ENCODE data around the gene CEACAM8.
"Not testable (repeated sequence)": the region's sequence is repeated elsewhere in the genome, so short reads cannot be mapped to it uniquely, and the experiment has no call there.

Gene CEACAM8

DNA sequence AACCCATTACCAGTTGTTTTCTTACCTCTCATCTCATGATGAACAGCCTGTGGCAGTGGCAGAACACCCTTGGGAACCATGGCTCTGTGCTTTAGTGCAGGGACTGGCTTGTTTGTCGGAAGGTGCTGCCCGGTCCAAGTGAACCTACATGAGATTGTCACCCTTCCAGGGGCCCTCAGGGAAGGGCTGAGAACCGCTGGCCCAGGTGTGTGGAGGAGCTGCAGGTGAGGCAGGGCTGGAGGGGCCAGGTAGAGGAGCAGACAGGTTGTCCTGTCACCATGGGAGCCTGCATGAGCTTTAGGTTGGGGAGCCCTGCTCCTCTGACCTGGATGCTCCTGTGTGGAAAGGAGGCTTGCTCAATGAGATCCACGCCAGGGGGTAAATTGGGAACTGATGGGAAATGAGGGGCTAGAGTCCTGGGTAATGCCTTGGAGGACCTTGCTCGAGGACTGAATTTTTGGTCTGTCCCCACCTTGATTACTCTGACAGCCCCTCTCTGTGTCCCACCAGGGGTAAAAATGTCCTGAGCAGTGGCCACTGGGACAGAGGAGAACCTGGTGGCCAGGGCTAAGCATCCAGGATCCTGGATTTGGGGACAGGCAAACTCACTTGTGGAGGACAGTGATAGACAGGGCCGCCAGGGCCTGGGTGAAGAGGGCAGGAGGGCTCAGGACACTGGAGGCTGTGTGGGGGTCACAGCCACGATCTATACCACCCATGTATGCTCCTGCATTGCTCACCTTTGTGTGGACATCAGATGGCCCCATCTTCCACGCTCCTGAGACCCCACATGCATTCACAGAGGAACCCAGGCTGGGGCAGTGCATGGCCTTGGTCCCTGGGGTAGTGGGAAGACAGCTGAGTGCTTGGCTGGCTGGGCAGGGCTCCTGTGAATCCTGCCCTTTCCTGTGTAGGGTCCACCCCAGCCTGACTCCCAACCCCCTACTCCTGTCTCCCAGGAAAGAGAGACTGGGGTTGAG is 42.3 kb downstream of the CEACAM8 start:
- H3K27me3 ChIP-seq (ENCODE audit: control insufficient read depth in 1 of 2, insufficient read depth in 2 of 2, low read length in 2 of 2) = peaks cover 0 to 5% of the 10 kb centered on the region in 2 donors
- H3K36me3 ChIP-seq (ENCODE audit: insufficient read depth, low read length) = no peaks in the 10 kb centered on the region
- H3K4me1 ChIP-seq (ENCODE audit: insufficient read depth, low read length) = no peaks in the 10 kb centered on the region
- no peaks in the 10 kb centered on the region for H3K9me3 ChIP-seq (ENCODE audit: low read length)
- H3K27ac ChIP-seq (ENCODE audit: low read depth, low read length) = no peak overlapping the region
- H3K9ac ChIP-seq (ENCODE audit: low read length) = no peak overlapping the region
- H3K4me3 ChIP-seq (ENCODE audit: low read depth in 1 of 2, low read length in 2 of 2) = no peak overlapping the region

GRCh38 chr19:42550521-42550920 is 44.2 kb downstream of the CEACAM8 start:
- not testable (repeated sequence) for H3K9ac ChIP-seq (ENCODE audit: low read length); H3K36me3 ChIP-seq (ENCODE audit: insufficient read depth, low read length); H3K4me1 ChIP-seq (ENCODE audit: insufficient read depth, low read length); H3K27ac ChIP-seq (ENCODE audit: low read depth, low read length); H3K4me3 ChIP-seq (ENCODE audit: low read depth in 1 of 2, low read length in 2 of 2); H3K27me3 ChIP-seq (ENCODE audit: control insufficient read depth in 1 of 2, insufficient read depth in 2 of 2, low read length in 2 of 2); H3K9me3 ChIP-seq (ENCODE audit: low read length)

GRCh38 chr19:42549067-42549466 is 45.7 kb downstream of the CEACAM8 start:
- not testable (repeated sequence) for H3K36me3 ChIP-seq (ENCODE audit: insufficient read depth, low read length); H3K27ac ChIP-seq (ENCODE audit: low read depth, low read length); H3K4me1 ChIP-seq (ENCODE audit: insufficient read depth, low read length)

GRCh38 chr19:42548552-42548951 is 46.2 kb downstream of the CEACAM8 start:
- no peaks in the 10 kb centered on the region for H3K27me3 ChIP-seq (ENCODE audit: control insufficient read depth in 1 of 2, insufficient read depth in 2 of 2, low read length in 2 of 2)
- no peaks in the 10 kb centered on the region for H3K9me3 ChIP-seq (ENCODE audit: low read length)
- H3K4me3 ChIP-seq (ENCODE audit: low read depth in 1 of 2, low read length in 2 of 2) = no peak overlapping the region
- no peak overlapping the region for H3K9ac ChIP-seq (ENCODE audit: low read length)
- no peaks in the 10 kb centered on the region for H3K36me3 ChIP-seq (ENCODE audit: insufficient read depth, low read length)
- H3K4me1 ChIP-seq (ENCODE audit: insufficient read depth, low read length) = no peaks in the 10 kb centered on the region
- H3K27ac ChIP-seq (ENCODE audit: low read depth, low read length) = no peak overlapping the region

More at GRCh38 chr19:42549067-42549466, 45.7 kb downstream of the CEACAM8 start:
- H3K9me3 ChIP-seq (ENCODE audit: low read length); H3K9ac ChIP-seq (ENCODE audit: low read length); H3K4me3 ChIP-seq (ENCODE audit: low read depth in 1 of 2, low read length in 2 of 2); H3K27me3 ChIP-seq (ENCODE audit: control insufficient read depth in 1 of 2, insufficient read depth in 2 of 2, low read length in 2 of 2): not testable (repeated sequence)

GRCh38 chr19:42547929-42548328 is 46.8 kb downstream of the CEACAM8 start:
- Histone ChIP-seq H3K9ac (ENCODE audit: low read length) (no peak overlapping the region), H3K4me1 (ENCODE audit: insufficient read depth, low read length) (no peaks in the 10 kb centered on the region), H3K9me3 (ENCODE audit: low read length) (no peaks in the 10 kb centered on the region), H3K4me3 (ENCODE audit: low read depth in 1 of 2, low read length in 2 of 2) (no peak overlapping the region), H3K27me3 (ENCODE audit: control insufficient read depth in 1 of 2, insufficient read depth in 2 of 2, low read length in 2 of 2) (no peaks in the 10 kb centered on the region), H3K27ac (ENCODE audit: low read depth, low read length) (no peak overlapping the region), H3K36me3 (ENCODE audit: insufficient read depth, low read length) (no peaks in the 10 kb centered on the region)

- Histone ChIP-seq H3K36me3 (ENCODE audit: insufficient read depth, low read length) (no peaks in the 10 kb centered on the region), H3K27ac (ENCODE audit: low read depth, low read length) (no peak overlapping the region), H3K27me3 (ENCODE audit: control insufficient read depth in 1 of 2, insufficient read depth in 2 of 2, low read length in 2 of 2) (no peaks in the 10 kb centered on the region), H3K9ac (ENCODE audit: low read length) (no peak overlapping the region), H3K4me3 (ENCODE audit: low read depth in 1 of 2, low read length in 2 of 2) (no peak overlapping the region), H3K9me3 (ENCODE audit: low read length) (no peaks in the 10 kb centered on the region), H3K4me1 (ENCODE audit: insufficient read depth, low read length) (no peaks in the 10 kb centered on the region)
Observed at GRCh38 chr19:42546831-42547500, 47.8 kb downstream of the CEACAM8 start.

DNA sequence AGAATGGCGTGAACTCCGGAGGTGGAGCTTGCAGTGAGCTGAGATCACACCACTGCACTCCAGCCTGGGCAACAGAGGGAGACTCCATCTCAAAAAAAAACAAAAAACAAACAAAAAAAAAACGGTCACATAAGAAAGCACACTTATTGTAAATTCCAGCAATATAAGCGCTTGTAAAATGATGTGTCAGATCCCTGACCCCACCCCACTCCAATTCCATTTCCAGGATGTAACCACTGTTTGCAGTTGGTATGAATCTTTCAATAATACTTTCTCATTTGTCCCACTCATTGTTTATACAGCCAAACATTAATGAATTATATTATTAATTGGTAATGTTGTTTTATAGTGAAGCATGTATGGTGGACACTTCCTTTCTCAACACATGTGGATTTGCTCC is 50.6 kb downstream of the CEACAM8 start:
- Histone ChIP-seq H3K27me3 (ENCODE audit: control insufficient read depth in 1 of 2, insufficient read depth in 2 of 2, low read length in 2 of 2) (no peaks in the 10 kb centered on the region), H3K9me3 (ENCODE audit: low read length) (no peaks in the 10 kb centered on the region), H3K4me1 (ENCODE audit: insufficient read depth, low read length) (no peaks in the 10 kb centered on the region), H3K36me3 (ENCODE audit: insufficient read depth, low read length) (no peaks in the 10 kb centered on the region), H3K9ac (ENCODE audit: low read length) (no peak overlapping the region), H3K4me3 (ENCODE audit: low read depth in 1 of 2, low read length in 2 of 2) (no peak overlapping the region), H3K27ac (ENCODE audit: low read depth, low read length) (no peak overlapping the region)

DNA sequence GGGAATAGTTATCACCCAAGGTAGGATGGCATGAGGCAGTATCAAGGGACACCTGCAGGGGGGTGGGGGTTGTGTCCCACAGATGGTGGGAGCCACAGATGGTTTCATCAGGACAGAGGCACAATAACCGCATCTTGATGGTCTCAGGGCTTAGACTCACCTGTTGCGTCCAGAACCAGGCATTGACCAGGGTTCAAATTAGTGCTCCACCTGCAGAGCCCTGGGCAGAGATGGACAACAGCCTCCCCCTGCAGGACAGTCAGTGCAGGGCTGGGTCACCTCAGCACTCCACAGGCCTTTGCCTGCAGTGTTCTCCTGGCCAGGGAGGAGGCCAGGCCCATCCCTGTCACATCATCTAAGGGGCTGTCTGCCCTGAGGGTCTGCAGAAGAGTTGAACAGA is 51.9 kb downstream of the CEACAM8 start:
- Histone ChIP-seq H3K27me3 (ENCODE audit: control insufficient read depth in 1 of 2, insufficient read depth in 2 of 2, low read length in 2 of 2) (no peaks in the 10 kb centered on the region), H3K9ac (ENCODE audit: low read length) (no peak overlapping the region), H3K27ac (ENCODE audit: low read depth, low read length) (no peak overlapping the region), H3K4me1 (ENCODE audit: insufficient read depth, low read length) (no peaks in the 10 kb centered on the region), H3K9me3 (ENCODE audit: low read length) (no peaks in the 10 kb centered on the region), H3K4me3 (ENCODE audit: low read depth in 1 of 2, low read length in 2 of 2) (no peak overlapping the region), H3K36me3 (ENCODE audit: insufficient read depth, low read length) (no peaks in the 10 kb centered on the region)

- Histone ChIP-seq H3K4me1 (ENCODE audit: insufficient read depth, low read length) (no peaks in the 10 kb centered on the region), H3K27ac (ENCODE audit: low read depth, low read length) (no peak overlapping the region), H3K9me3 (ENCODE audit: low read length) (no peaks in the 10 kb centered on the region), H3K36me3 (ENCODE audit: insufficient read depth, low read length) (no peaks in the 10 kb centered on the region), H3K4me3 (ENCODE audit: low read depth in 1 of 2, low read length in 2 of 2) (no peak overlapping the region), H3K9ac (ENCODE audit: low read length) (no peak overlapping the region), H3K27me3 (ENCODE audit: control insufficient read depth in 1 of 2, insufficient read depth in 2 of 2, low read length in 2 of 2) (no peaks in the 10 kb centered on the region)
Observed at GRCh38 chr19:42540071-42540553, 54.6 kb downstream of the CEACAM8 start.

- Histone ChIP-seq H3K27ac (ENCODE audit: low read depth, low read length) (no peak overlapping the region), H3K4me3 (ENCODE audit: low read depth in 1 of 2, low read length in 2 of 2) (no peak overlapping the region), H3K9me3 (ENCODE audit: low read length) (no peaks in the 10 kb centered on the region), H3K27me3 (ENCODE audit: control insufficient read depth in 1 of 2, insufficient read depth in 2 of 2, low read length in 2 of 2) (no peaks in the 10 kb centered on the region), H3K36me3 (ENCODE audit: insufficient read depth, low read length) (no peaks in the 10 kb centered on the region), H3K4me1 (ENCODE audit: insufficient read depth, low read length) (no peaks in the 10 kb centered on the region), H3K9ac (ENCODE audit: low read length) (no peak overlapping the region)
Observed at GRCh38 chr19:42538841-42539709, 55.6 kb downstream of the CEACAM8 start.

GRCh38 chr19:42535276-42535675 is 59.4 kb downstream of the CEACAM8 start:
- not testable (repeated sequence) for H3K9me3 ChIP-seq (ENCODE audit: low read length); H3K27me3 ChIP-seq (ENCODE audit: control insufficient read depth in 1 of 2, insufficient read depth in 2 of 2, low read length in 2 of 2); H3K4me1 ChIP-seq (ENCODE audit: insufficient read depth, low read length); H3K36me3 ChIP-seq (ENCODE audit: insufficient read depth, low read length); H3K4me3 ChIP-seq (ENCODE audit: low read depth in 1 of 2, low read length in 2 of 2); H3K9ac ChIP-seq (ENCODE audit: low read length); H3K27ac ChIP-seq (ENCODE audit: low read depth, low read length)

Measured in muscle layer of colon (tissue), 2 donors.